ENCODE measurements around the gene MARF1. TPM values are rescaled to one million over a fixed set of nuclear protein-coding genes. Genes with fewer than 3 reads are reported as not detected.
A peak's percentile ranks its signal among the peaks of the same experiment; 100 is the strongest.
"Not testable (repeated sequence)": the region's sequence is repeated elsewhere in the genome, so short reads cannot be mapped to it uniquely, and the experiment has no call there.

The MARF1 gene
- total RNA-seq, 4 donors from 2014 or later: 32.0 to 52.6 (median 41.1) TPM

DNA sequence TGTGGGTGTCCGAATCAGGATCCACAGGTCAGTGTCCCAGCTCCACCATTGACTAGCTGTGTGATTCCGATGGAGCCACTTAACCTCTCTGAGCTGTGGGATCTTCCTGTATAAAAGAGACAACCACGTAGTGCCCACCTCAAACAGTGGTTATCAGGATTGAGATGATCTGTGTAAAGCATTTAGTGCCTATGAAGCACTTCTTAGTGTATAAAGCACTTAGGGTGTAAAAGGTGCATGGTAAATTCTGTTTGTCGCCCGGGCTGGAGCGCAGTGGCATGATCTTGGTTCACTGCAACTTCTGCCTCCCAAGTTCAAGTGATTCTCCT is 95.2 kb downstream of the MARF1 start:
- TF ChIP-seq, protein P1, sequence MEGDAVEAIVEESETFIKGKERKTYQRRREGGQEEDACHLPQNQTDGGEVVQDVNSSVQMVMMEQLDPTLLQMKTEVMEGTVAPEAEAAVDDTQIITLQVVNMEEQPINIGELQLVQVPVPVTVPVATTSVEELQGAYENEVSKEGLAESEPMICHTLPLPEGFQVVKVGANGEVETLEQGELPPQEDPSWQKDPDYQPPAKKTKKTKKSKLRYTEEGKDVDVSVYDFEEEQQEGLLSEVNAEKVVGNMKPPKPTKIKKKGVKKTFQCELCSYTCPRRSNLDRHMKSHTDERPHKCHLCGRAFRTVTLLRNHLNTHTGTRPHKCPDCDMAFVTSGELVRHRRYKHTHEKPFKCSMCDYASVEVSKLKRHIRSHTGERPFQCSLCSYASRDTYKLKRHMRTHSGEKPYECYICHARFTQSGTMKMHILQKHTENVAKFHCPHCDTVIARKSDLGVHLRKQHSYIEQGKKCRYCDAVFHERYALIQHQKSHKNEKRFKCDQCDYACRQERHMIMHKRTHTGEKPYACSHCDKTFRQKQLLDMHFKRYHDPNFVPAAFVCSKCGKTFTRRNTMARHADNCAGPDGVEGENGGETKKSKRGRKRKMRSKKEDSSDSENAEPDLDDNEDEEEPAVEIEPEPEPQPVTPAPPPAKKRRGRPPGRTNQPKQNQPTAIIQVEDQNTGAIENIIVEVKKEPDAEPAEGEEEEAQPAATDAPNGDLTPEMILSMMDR (IDR thresholded peaks at IDR 0.05): no peak
- no peak for TF ChIP-seq POLR2AphosphoS5 (IDR thresholded peaks at IDR 0.05)
- no peak for TF ChIP-seq POLR2A (IDR thresholded peaks at IDR 0.05)
- no peak for TF ChIP-seq EP300 (IDR thresholded peaks at IDR 0.05; ENCODE audit: low read depth)
- intact Hi-C loops (cut with DNase I; ENCODE audit: low total_unique reads): no loop called here
- in situ Hi-C loops (cut with MboI; ENCODE audit: low pct_ligation_motif_present in 1 of 4, low pct_unique_long_range_greater_than_20kb in 1 of 4, low sequenced_read_pairs in 3 of 4): loop anchor here in 1 of 4 donors (25.0 kb wide), 1 partner anchor 110 kb away; the partner anchor contains the start of gene BMERB1

DNA sequence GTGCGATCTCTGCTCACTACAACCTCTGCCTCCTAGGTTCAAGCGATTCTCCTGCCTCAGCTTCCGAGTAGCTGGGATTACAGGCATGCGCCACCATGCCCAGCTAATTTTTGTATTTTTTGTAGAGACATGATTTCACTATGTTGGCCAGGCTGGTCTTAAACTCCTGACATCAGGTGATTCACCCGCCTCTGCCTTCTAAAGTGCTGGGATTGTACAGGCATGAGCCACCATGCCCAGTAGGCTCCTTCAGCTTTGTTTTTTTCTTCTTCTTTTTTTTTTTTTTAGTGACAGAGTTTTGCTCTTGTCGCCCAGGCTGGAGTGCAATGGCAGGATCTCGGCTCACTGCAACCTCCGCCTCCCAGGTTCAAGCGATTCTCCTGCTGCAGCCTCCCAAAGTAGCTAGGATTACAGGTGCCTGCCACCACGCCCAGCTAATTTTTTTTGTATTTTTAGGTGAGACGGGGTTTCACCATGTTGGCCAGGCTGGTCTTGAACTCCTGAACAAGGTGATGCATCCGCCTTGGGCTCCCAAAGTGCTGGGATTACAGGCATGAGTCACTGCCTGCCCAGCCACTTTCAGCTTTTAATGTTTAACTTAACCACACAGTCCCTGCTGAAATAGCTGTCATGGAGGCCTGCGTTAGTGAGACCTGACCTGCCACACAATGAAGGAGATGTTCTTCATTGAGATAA is 95.7 kb downstream of the MARF1 start:
- in situ Hi-C loops (cut with MboI; ENCODE audit: low pct_ligation_motif_present in 1 of 4, low pct_unique_long_range_greater_than_20kb in 1 of 4, low sequenced_read_pairs in 3 of 4): loop anchor here in 1 of 4 donors (25.0 kb wide), 1 partner anchor 110 kb away; the partner anchor contains the start of gene BMERB1
- not testable (repeated sequence) for DNase-seq
- WGBS, 2 donors (ENCODE audit: low coverage in 1 of 2): 85 to 96% methylated on average over 4 to 13 of the region's 13 CpGs

More for the DNA sequence above, 95.2 kb downstream of the MARF1 start:
- Histone ChIP-seq H3K4me3 (no peak overlapping the region), H3K36me3 (no peaks in the 10 kb centered on the region), H3K9me3 (no peaks in the 10 kb centered on the region), H3K4me1 (peaks cover 0 to 3% (median 0%) of the 10 kb centered on the region in 4 donors), H3K27me3 (no peaks in the 10 kb centered on the region), H3K27ac (no peak overlapping the region)
- DNase-seq: no peak
- 93 to 94% methylated on average over 6 of the region's 6 CpGs for WGBS, 2 donors (ENCODE audit: low coverage in 1 of 2)

DNA sequence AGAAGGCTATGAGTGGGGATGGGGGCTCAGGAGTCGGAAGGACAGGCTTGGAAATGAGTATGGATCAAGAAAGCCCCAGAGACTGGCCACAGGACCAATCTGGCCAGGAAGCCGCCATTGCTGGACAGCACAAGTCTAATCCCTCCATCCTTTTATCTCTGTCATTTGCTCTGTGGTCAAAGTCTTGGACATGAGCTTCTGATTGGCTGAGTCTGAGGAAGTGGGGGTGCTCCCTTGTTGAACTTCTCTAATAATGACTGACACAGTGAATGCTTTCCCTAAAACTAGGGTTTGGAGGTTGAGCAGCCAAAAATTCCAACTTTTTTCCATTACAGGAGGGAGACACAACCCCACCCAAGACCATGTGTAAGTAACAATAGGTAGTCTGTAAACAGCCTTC is 97.4 kb downstream of the MARF1 start:
- H3K27ac ChIP-seq: no peak overlapping the region
- no peak for DNase-seq
- H3K9me3 ChIP-seq: no peaks in the 10 kb centered on the region
- H3K4me3 ChIP-seq: no peak overlapping the region
- in situ Hi-C loops (cut with MboI; ENCODE audit: low pct_ligation_motif_present in 1 of 4, low pct_unique_long_range_greater_than_20kb in 1 of 4, low sequenced_read_pairs in 3 of 4) (loop anchor here in 1 of 4 donors (25.0 kb wide), 1 partner anchor 108 kb away; the partner anchor contains the start of gene BMERB1), intact Hi-C loops (cut with DNase I; ENCODE audit: low total_unique reads) (no loop called here)
- no peaks in the 10 kb centered on the region for H3K36me3 ChIP-seq
- no peaks in the 10 kb centered on the region for H3K27me3 ChIP-seq
- 95 to 100% methylated on average over 1 to 2 of the region's 2 CpGs for WGBS, 2 donors (ENCODE audit: low coverage in 1 of 2)
- TF ChIP-seq EP300 (IDR thresholded peaks at IDR 0.05; ENCODE audit: low read depth) (no peak), POLR2AphosphoS5 (IDR thresholded peaks at IDR 0.05) (no peak), POLR2A (IDR thresholded peaks at IDR 0.05) (no peak)
- TF ChIP-seq, protein P1 (IDR thresholded peaks at IDR 0.05): no peak
- peaks cover 0 to 1% (median 0%) of the 10 kb centered on the region in 4 donors for H3K4me1 ChIP-seq

More for the DNA sequence above, 95.7 kb downstream of the MARF1 start:
- intact Hi-C loops (cut with DNase I; ENCODE audit: low total_unique reads); H3K27me3 ChIP-seq; H3K4me1 ChIP-seq; H3K9me3 ChIP-seq; H3K36me3 ChIP-seq; H3K4me3 ChIP-seq; H3K27ac ChIP-seq: not testable (repeated sequence)

DNA sequence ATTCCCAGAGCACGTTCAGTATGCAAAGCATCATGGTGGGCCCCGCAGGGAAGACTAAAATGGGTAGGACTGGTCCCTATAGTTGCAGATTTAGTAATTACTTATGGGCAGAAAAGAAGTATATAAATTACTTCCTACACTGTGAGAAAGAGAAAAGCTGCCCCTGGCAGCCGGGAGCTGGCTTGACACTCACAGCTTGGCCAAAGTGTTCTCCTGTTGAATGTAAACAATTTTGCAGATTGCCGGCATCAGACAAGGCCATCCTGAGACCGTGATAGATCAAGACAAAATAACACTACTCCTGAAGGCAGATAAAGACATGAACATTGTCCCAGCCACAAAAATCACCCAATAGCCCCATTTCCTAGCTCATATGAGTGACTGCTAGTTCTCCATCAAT is 98.5 kb downstream of the MARF1 start:
- Histone ChIP-seq H3K36me3 (no peaks in the 10 kb centered on the region), H3K27me3 (no peaks in the 10 kb centered on the region), H3K27ac (peak overlapping the region in 1 of 4 donors; percentile 16), H3K4me3 (no peak overlapping the region), H3K9me3 (no peaks in the 10 kb centered on the region), H3K4me1 (no peaks in the 10 kb centered on the region)
- in situ Hi-C loops (cut with MboI; ENCODE audit: low pct_ligation_motif_present in 1 of 4, low pct_unique_long_range_greater_than_20kb in 1 of 4, low sequenced_read_pairs in 3 of 4): loop anchor here in 1 of 4 donors (25.0 kb wide), 1 partner anchor 107 kb away; the partner anchor contains the start of gene BMERB1
- intact Hi-C loops (cut with DNase I; ENCODE audit: low total_unique reads): no loop called here
- WGBS, 2 donors (ENCODE audit: low coverage in 1 of 2): 76 to 92% methylated on average over 4 to 5 of the region's 5 CpGs
- no peak for DNase-seq
- TF ChIP-seq POLR2A (IDR thresholded peaks at IDR 0.05) (no peak), EP300 (IDR thresholded peaks at IDR 0.05; ENCODE audit: low read depth) (no peak), POLR2AphosphoS5 (IDR thresholded peaks at IDR 0.05) (no peak)
- TF ChIP-seq, protein P1 (IDR thresholded peaks at IDR 0.05): no peak

Other genes starting within 250 kb of the MARF1 start
- 1 to 10 TPM in 3 of 4 donors, under 1 TPM in 1; 0.37 to 6.3 (median 4.6) TPM for gene MPV17L, start 247.4 kb downstream of the MARF1 start, total RNA-seq
- 10 to 100 TPM in 3 of 4 donors, 1 to 10 TPM in 1; 8.6 to 65.1 (median 14.1) TPM for gene BMERB1, start 208.6 kb downstream of the MARF1 start, total RNA-seq
- gene NDE1, start 7.1 kb upstream of the MARF1 start, total RNA-seq: 10 to 100 TPM; 21.0 to 47.6 (median 36.3) TPM
- gene MYH11, start 213.9 kb upstream of the MARF1 start, total RNA-seq: 1,000 to 10,000 TPM in 2 of 4 donors, 100 to 1,000 TPM in 2; 619 to 1,914 (median 1,058) TPM
- gene CEP20, start 245.4 kb upstream of the MARF1 start, total RNA-seq: 10 to 100 TPM in 3 of 4 donors, 1 to 10 TPM in 1; 9.4 to 21.7 (median 20.8) TPM

All from transverse colon (tissue), 4 donors.